Measurements from ENCODE around the gene NOL4L.

DNA sequence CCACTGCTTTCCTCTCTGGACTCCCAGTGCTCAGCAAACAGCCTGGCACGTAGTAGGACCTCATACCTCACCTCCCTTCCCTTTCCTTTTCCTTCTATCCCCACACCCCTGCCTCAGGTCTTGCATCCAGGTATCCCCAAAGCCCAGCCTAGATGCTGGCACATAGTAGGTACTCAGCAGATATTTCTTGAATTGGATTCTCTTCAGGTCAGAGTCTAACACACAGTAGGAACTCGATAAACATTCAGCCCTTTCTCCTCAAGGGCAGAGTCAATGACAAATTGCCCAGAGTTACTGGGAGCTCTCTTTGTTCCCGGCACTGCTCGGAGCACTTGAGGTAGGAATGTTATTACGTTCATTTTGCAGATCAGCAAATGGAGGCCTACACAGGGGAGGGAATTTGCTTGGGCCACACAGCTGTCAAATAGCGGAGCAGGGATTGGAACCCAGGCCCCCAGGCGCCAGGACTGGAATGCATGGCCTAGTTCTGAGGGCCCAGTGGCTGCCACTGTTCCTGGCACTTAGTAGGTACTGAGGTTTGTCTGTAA, 25.9 kb downstream of the NOL4L start:
- TF ChIP-seq, protein P1, sequence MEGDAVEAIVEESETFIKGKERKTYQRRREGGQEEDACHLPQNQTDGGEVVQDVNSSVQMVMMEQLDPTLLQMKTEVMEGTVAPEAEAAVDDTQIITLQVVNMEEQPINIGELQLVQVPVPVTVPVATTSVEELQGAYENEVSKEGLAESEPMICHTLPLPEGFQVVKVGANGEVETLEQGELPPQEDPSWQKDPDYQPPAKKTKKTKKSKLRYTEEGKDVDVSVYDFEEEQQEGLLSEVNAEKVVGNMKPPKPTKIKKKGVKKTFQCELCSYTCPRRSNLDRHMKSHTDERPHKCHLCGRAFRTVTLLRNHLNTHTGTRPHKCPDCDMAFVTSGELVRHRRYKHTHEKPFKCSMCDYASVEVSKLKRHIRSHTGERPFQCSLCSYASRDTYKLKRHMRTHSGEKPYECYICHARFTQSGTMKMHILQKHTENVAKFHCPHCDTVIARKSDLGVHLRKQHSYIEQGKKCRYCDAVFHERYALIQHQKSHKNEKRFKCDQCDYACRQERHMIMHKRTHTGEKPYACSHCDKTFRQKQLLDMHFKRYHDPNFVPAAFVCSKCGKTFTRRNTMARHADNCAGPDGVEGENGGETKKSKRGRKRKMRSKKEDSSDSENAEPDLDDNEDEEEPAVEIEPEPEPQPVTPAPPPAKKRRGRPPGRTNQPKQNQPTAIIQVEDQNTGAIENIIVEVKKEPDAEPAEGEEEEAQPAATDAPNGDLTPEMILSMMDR (conservative IDR thresholded peaks at IDR 0.05): no peak
- TF ChIP-seq ZFX (IDR thresholded peaks at IDR 0.05): no peak; the same call in 1 of the 2 replicates

All from C4-2B (cell line).